ENCODE data around the gene MYRF.
A peak's percentile ranks its signal among the peaks of the same experiment; 100 is the strongest.

MYRF gene

DNA sequence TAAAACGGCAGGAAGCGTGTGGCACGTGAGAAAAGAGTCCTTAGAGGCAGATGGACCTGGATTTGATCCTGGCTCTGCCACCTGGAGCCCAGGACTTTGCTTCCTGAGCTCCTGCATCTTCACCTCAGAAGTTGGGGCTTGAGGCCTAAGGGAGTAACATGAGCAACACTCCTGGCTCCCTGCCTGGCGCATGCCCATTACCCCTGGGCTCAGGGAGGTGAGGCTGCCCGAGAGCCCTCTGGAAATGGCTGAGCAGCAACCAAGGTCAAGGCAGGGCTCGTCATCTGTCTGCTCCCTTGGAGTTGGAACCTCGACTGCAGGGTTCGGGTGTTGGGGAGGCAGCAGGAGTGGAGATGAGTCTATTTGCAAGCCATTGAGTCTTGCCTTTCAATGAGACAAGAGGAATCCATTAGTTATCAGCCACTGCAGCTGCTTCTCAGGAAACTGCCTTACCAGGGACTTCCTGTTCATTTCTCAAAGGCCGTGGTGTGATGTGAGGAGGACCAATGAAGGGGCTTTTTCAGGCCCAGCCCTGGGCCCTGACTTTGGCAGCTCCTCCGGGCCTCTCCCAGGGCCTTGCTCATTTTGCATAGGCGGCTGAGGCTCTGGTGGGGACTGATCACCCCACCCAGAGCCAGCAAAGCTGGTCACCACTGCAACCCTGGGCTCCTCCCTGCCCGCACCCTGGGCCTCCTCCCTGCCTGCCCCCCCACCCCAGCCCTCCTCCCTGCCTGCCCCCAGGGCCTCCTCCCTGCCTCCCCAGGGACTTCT, 82.0 kb downstream of the MYRF start:
- peak; percentile 91 for FAIRE-seq
- DNase-seq (ENCODE audit: extremely low spot score, insufficient read length, low read depth) = no peak

DNA sequence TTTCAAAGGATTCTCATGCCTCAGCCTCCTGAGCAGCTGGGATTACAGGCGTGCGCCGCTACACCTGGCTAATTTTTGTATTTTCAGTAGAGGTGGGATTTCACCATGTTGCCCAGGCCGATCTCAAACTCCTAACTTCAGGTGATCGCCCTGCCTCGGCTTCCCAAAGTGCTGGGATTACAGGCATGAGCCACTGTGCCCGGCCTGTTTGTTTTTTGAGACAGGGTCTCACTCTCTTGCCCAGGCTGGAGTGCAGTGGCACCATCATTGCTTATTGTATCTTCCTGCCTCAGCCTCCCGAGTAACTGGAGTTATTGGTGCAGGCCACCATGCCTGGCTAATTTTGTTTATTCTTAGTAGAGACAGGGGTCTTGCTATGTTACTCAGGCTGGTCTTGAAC, 83.8 kb downstream of the MYRF start:
- FAIRE-seq (no peak), DNase-seq (ENCODE audit: extremely low spot score, insufficient read length, low read depth) (no peak)

DNA sequence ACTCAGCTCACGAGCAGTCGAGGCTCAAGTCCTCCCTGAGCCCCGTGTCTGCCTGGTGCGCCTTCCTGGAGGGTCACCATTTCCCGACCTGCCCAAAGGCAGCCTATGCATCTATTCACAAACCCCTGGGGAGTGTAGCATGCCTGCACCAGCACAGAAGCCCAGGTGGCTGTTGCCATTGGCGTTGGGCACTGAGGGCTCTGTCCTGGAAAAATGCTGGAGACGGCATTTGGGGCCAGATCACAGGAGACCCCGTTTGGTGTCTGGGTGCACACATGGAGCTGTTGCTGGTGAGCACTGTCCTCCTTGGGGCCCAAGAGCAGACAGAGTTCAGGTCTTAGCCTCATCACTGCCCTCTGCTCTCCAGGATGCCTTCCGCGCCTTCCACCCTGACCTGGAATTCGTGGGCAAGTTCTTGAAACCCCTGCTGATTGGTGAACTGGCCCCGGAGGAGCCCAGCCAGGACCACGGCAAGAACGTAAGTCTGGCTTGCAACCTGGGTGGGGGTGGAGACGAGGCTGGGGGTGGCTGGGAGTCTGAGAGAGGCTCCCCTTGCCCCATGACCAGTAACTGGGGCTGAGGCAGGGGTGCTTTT, 85.1 kb downstream of the MYRF start:
- no peak for DNase-seq (ENCODE audit: extremely low spot score, insufficient read length, low read depth)
- FAIRE-seq = no peak

Data from GM18507 (cell line).